ENCODE measurements around the gene SERPINB8.

DNA sequence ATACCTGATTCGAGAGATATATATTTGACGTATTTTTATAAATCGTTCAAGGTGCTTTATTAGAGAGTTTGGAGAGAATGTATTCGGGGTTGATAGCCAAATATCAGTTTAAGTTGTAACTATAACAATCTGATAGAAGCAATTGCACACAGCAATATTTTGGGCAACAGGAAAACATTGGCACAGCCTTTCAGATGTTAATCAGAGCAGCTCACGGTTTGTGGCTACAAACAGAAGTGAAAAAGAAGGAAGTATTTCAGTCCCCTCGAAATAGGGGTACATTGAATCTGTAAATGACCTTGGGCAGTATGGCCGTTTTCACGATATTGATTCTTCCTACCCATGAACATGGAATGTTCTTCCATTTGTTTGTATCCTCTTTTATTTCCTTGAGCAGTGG lies 41.5 kb upstream of the SERPINB8 start:
- TF ChIP-seq EZH2 (IDR thresholded peaks at IDR 0.05; ENCODE audit: borderline replicate concordance, insufficient read depth, low read depth, low read length, poor library complexity, severe bottlenecking): no peak
- TF ChIP-seq, protein P1, sequence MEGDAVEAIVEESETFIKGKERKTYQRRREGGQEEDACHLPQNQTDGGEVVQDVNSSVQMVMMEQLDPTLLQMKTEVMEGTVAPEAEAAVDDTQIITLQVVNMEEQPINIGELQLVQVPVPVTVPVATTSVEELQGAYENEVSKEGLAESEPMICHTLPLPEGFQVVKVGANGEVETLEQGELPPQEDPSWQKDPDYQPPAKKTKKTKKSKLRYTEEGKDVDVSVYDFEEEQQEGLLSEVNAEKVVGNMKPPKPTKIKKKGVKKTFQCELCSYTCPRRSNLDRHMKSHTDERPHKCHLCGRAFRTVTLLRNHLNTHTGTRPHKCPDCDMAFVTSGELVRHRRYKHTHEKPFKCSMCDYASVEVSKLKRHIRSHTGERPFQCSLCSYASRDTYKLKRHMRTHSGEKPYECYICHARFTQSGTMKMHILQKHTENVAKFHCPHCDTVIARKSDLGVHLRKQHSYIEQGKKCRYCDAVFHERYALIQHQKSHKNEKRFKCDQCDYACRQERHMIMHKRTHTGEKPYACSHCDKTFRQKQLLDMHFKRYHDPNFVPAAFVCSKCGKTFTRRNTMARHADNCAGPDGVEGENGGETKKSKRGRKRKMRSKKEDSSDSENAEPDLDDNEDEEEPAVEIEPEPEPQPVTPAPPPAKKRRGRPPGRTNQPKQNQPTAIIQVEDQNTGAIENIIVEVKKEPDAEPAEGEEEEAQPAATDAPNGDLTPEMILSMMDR (IDR thresholded peaks at IDR 0.05): no peak
